Stimulated activated CD8-positive, alpha-beta memory T cell treated with anti-CD3 and anti-CD28 coated beads, Interleukin-4, amount 100 ng/mL, for 24 hours (primary cell): ENCODE results near the gene IFITM2.
"Not testable (repeated sequence)": the region's sequence is repeated elsewhere in the genome, so short reads cannot be mapped to it uniquely, and the experiment has no call there.

Source experiments
- DNase-seq: peaks from one replicate; pipeline ENCODE4 v3.0.0-alpha.2; 2020; ENCODE audit warnings: low read depth

Gene IFITM2

GRCh38 chr11:342328-342727 lies 34.7 kb downstream of the IFITM2 start:
- DNase-seq = no peak

GRCh38 chr11:344836-345578 lies 37.4 kb downstream of the IFITM2 start:
- no peak for DNase-seq

- DNase-seq = no peak
Measured at GRCh38 chr11:346529-346928, 38.9 kb downstream of the IFITM2 start.

- DNase-seq = not testable (repeated sequence)
Measured at GRCh38 chr11:349270-349954, 41.8 kb downstream of the IFITM2 start.

- DNase-seq = not testable (repeated sequence)
Measured at GRCh38 chr11:350033-350722, 42.6 kb downstream of the IFITM2 start.

GRCh38 chr11:350723-351255 lies 43.2 kb downstream of the IFITM2 start:
- DNase-seq = no peak

GRCh38 chr11:351411-351810 lies 43.8 kb downstream of the IFITM2 start:
- DNase-seq = no peak

- DNase-seq = no peak
Measured at GRCh38 chr11:352456-353031, 44.9 kb downstream of the IFITM2 start.

GRCh38 chr11:353179-353873 lies 45.7 kb downstream of the IFITM2 start:
- no peak for DNase-seq

- peak; percentile 79 for DNase-seq
Measured at GRCh38 chr11:355581-356458, 48.2 kb downstream of the IFITM2 start.

GRCh38 chr11:356610-357009 lies 49.0 kb downstream of the IFITM2 start:
- no peak for DNase-seq

- DNase-seq = no peak
Measured at GRCh38 chr11:357582-357981, 50.0 kb downstream of the IFITM2 start.

- DNase-seq = no peak
Measured at GRCh38 chr11:358129-358800, 50.6 kb downstream of the IFITM2 start.
